Hepatocyte (in vitro differentiated cells): ENCODE measurements around the gene ZDHHC22. TPM values are rescaled to one million over a fixed set of nuclear protein-coding genes. Genes with fewer than 3 reads are reported as not detected.
A peak's percentile ranks its signal among the peaks of the same experiment; 100 is the strongest.

Experiments
- DNase-seq: peaks from one replicate; pipeline ENCODE4 v3.0.0-alpha.2; 2016; ENCODE audit warnings: low spot score
- H2AFZ ChIP-seq: fragments of 200-600 bp; sonication (generic); 2 replicates; pipeline ENCODE4 v1.6.0; 2016; ENCODE audit warnings: antibody characterized with exemption, mild to moderate bottlenecking
- H3K27ac ChIP-seq: fragments of 200-600 bp; sonication (generic); 2 replicates; pipeline ENCODE4 v1.5.1; 2016; ENCODE audit warnings: mild to moderate bottlenecking
- H3K27me3 ChIP-seq: fragments of 200-600 bp; sonication (generic); 2 replicates; pipeline ENCODE4 v1.6.1; 2016
- H3K36me3 ChIP-seq: fragments of 200-600 bp; sonication (generic); replicated peaks from 2 replicates; pipeline ENCODE4 v1.5.1; 2016; ENCODE audit warnings: low read depth; ENCODE audit not compliant: insufficient read depth
- H3K4me1 ChIP-seq: fragments of 200-600 bp; sonication (generic); 2 replicates; pipeline ENCODE4 v1.5.1; 2016; ENCODE audit warnings: mild to moderate bottlenecking, moderate library complexity; ENCODE audit not compliant: insufficient read depth
- H3K4me2 ChIP-seq: fragments of 200-600 bp; sonication (generic); 2 replicates; pipeline ENCODE4 v1.6.0; 2016
- H3K4me3 ChIP-seq: fragments of 200-600 bp; sonication (generic); 2 replicates; pipeline ENCODE4 v1.5.1; 2016; ENCODE audit warnings: mild to moderate bottlenecking
- H3K79me2 ChIP-seq: fragments of 200-600 bp; sonication (generic); 2 replicates; pipeline ENCODE4 v1.6.0; 2017; ENCODE audit warnings: mild to moderate bottlenecking
- H3K9me2 ChIP-seq: fragments of 200-600 bp; sonication (generic); replicated peaks from 2 replicates; pipeline ENCODE4 v1.6.0; 2017; ENCODE audit warnings: mild to moderate bottlenecking; ENCODE audit not compliant: insufficient read depth
- H3K9me3 ChIP-seq: fragments of 200-600 bp; sonication (generic); 2 replicates; pipeline ENCODE4 v1.5.1; 2016; ENCODE audit warnings: low read depth, mild to moderate bottlenecking
- H4K20me1 ChIP-seq: fragments of 200-600 bp; sonication (generic); 2 replicates; pipeline ENCODE4 v1.6.0; 2016; ENCODE audit warnings: mild to moderate bottlenecking; ENCODE audit not compliant: insufficient read depth, poor library complexity, severe bottlenecking
- EZH2 ChIP-seq: fragments of 200-600 bp; sonication (generic); IDR thresholded peaks from 2 replicates; pipeline ENCODE4 v1.6.1; 2016; ENCODE audit warnings: antibody characterized with exemption, mild to moderate bottlenecking, borderline replicate concordance
- EZH2phosphoT487 ChIP-seq: fragments of 200-600 bp; sonication (generic); IDR thresholded peaks from one replicate; pipeline ENCODE4 v1.6.1; 2018; ENCODE audit warnings: antibody characterized with exemption, mild to moderate bottlenecking, low read depth, moderate library complexity; ENCODE audit not compliant: unreplicated experiment, severe bottlenecking
- WGBS: methylation state at CpG from one replicate; pipeline ENCODE4 v1.1.6; 2016; ENCODE audit warnings: low lambda C conversion rate; ENCODE audit errors: missing lambda C conversion rate; 5-methylcytosine and 5-hydroxymethylcytosine counted together
- polyA plus RNA-seq: library from polyadenylated mRNA; unstranded; fragments of >200 nt; fragmentation: Nextera tagmentation; extraction: Ambion mirVana; gene quantifications from 2 replicates; pipeline ENCODE4 v1.2.1, GENCODE V29; 2016
- total RNA-seq: library from RNA; depleted of rRNA; stranded (reverse); fragments of >200 nt; gene quantifications from 2 replicates; pipeline ENCODE4 v1.2.3, GENCODE V29; 2014
- TF ChIP-seq, protein P1 (sequence below): fragments of 200-600 bp; sonication (generic); IDR thresholded peaks from 2 replicates; pipeline ENCODE4 v1.5.1; 2016; ENCODE audit warnings: antibody characterized with exemption, mild to moderate bottlenecking; ENCODE audit not compliant: poor library complexity

The ZDHHC22 gene
- total and polyA plus RNA-seq, 2 experiments from 2014 or later: not detected

DNA sequence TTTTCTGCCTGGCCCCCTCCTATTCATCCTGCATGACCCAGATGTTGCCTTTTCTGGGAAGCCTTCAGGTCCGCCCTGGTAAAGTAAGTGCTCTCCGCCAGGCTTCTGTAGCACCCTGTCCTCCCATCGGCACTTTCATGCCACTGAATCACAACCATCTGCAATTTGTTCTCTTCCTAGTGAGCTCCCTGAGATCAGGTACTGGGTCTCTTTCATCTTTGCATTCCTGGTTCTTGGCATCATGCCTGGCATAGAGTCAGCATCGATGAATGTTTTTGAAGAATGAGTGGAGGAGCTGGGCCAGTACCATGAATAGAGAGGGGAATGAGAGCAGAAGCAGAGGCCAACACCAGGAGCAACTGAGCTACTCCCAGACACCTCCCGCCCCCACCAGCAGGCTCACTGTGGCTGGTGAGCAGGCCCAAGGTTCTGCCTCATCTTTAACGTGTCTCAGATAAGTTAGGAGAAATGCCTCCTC is 13.1 kb downstream of the ZDHHC22 start:
- peaks cover 36% of the 10 kb centered on the region for H3K27me3 ChIP-seq
- TF ChIP-seq, protein P1, sequence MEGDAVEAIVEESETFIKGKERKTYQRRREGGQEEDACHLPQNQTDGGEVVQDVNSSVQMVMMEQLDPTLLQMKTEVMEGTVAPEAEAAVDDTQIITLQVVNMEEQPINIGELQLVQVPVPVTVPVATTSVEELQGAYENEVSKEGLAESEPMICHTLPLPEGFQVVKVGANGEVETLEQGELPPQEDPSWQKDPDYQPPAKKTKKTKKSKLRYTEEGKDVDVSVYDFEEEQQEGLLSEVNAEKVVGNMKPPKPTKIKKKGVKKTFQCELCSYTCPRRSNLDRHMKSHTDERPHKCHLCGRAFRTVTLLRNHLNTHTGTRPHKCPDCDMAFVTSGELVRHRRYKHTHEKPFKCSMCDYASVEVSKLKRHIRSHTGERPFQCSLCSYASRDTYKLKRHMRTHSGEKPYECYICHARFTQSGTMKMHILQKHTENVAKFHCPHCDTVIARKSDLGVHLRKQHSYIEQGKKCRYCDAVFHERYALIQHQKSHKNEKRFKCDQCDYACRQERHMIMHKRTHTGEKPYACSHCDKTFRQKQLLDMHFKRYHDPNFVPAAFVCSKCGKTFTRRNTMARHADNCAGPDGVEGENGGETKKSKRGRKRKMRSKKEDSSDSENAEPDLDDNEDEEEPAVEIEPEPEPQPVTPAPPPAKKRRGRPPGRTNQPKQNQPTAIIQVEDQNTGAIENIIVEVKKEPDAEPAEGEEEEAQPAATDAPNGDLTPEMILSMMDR: no peak
- no peak for TF ChIP-seq EZH2phosphoT487
- no peak for TF ChIP-seq EZH2
- no peak overlapping the region for H3K4me2 ChIP-seq
- H2AFZ ChIP-seq: no peak overlapping the region
- DNase-seq: no peak
- peaks cover 16% of the 10 kb centered on the region for H3K4me1 ChIP-seq
- no peaks in the 10 kb centered on the region for H4K20me1 ChIP-seq
- no peaks in the 10 kb centered on the region for H3K9me3 ChIP-seq
- no peaks in the 10 kb centered on the region for H3K9me2 ChIP-seq
- H3K4me3 ChIP-seq: no peak overlapping the region
- no peaks in the 10 kb centered on the region for H3K36me3 ChIP-seq
- no peaks in the 10 kb centered on the region for H3K79me2 ChIP-seq
- 75% methylated on average over 6 of the region's 6 CpGs for WGBS
- H3K27ac ChIP-seq: no peak overlapping the region

DNA sequence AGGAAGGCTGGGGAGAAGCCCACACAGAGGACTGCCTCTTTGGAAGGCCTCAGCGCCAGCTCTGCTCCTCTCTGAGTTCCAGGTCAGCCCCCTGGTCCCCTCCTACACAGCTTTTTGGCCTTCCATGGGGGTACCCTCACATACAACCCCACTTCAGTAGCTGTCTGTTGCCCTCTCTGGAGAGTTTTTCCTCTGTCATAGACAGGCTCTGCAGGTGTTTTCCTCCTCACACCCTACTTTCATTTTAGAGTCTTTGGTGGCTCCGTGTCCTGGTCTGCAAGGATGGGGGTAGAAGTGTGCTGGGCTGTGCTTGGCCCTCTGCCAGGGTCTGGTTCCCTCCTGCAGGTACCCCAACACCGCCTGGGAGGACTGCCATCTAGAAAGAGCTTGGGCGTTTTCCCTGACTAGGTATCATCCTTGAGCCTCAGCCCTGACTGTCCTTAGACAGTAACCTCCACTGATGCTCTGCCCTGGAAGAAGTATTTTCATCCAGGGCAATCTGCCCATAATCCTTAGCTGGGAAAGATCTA is 15.1 kb downstream of the ZDHHC22 start:
- Histone ChIP-seq H3K36me3 (no peaks in the 10 kb centered on the region), H3K4me1 (peaks cover 21% of the 10 kb centered on the region), H3K27me3 (peaks cover 36% of the 10 kb centered on the region), H3K27ac (no peak overlapping the region), H3K9me3 (no peaks in the 10 kb centered on the region), H2AFZ (no peak overlapping the region), H3K4me3 (no peak overlapping the region), H3K9me2 (no peaks in the 10 kb centered on the region), H3K4me2 (no peak overlapping the region), H4K20me1 (no peaks in the 10 kb centered on the region), H3K79me2 (no peaks in the 10 kb centered on the region)
- WGBS: 91% methylated on average over 4 of the region's 4 CpGs
- TF ChIP-seq EZH2: no peak
- DNase-seq: no peak

DNA sequence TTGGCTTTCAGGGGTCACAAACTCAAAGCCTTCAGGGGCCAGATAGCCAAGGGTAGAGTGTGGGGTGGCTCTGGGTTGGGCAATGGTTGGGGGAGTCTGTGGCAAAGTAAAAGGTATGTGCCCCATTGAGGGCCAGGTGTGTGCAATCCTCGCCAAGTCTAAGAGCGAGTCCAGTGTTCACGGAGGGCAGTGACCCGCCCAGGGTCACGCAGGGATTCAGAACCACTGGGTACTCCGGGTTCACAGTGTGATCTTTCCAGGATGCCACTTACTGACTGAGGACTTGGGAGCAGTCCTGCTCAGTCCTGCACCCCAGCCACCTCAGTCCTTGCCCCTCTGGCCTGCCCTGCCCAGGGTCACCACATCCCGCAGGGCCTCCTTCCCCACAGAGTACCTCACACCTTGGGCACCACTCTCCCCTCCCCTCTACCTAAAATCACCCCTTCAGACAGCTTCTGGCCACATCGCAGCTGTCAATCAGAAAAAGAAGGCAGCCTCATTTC is 15.7 kb downstream of the ZDHHC22 start:
- TF ChIP-seq EZH2: no peak
- TF ChIP-seq, protein P1: no peak
- TF ChIP-seq EZH2phosphoT487: no peak
- Histone ChIP-seq H2AFZ (no peak overlapping the region), H3K4me2 (no peak overlapping the region), H3K36me3 (no peaks in the 10 kb centered on the region), H3K79me2 (no peaks in the 10 kb centered on the region), H3K4me3 (no peak overlapping the region), H4K20me1 (no peaks in the 10 kb centered on the region), H3K27me3 (peaks cover 36% of the 10 kb centered on the region), H3K9me2 (no peaks in the 10 kb centered on the region), H3K9me3 (no peaks in the 10 kb centered on the region), H3K27ac (no peak overlapping the region), H3K4me1 (peaks cover 21% of the 10 kb centered on the region)
- no peak for DNase-seq
- WGBS: 94% methylated on average over 8 of the region's 8 CpGs

DNA sequence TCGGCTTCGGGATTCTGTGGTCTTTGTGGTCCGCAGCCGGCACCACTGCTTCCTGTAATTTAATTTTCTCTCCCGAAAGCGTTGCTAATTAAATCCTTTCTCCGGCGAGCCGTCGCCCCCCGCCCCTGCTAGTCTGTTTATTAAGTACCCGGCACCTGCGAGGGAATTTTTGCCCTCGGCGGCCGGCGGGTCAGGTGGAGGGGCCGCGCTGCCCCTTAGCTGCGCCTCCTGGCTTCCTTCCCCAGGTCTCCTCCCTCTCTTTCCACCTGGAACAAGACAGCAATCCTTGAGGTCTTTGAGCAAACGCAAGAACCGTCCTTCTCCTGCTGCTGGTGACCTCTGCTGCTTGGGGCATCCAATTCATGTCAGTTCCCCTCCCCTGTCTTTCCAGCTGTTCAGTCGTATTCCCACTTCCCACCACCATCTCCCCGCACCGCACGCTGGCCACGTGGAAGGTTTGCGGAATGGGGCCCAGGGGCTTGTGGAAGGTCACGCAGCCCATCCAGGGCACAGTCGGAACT is 16.2 kb downstream of the ZDHHC22 start:
- Histone ChIP-seq H3K4me1 (peaks cover 21% of the 10 kb centered on the region), H4K20me1 (no peaks in the 10 kb centered on the region), H3K4me2 (peak overlapping the region; percentile 98), H3K9me3 (no peaks in the 10 kb centered on the region), H3K79me2 (no peaks in the 10 kb centered on the region), H3K9me2 (no peaks in the 10 kb centered on the region), H3K36me3 (no peaks in the 10 kb centered on the region), H3K27ac (no peak overlapping the region), H3K4me3 (peak overlapping the region; percentile 64), H2AFZ (peak overlapping the region; percentile 74), H3K27me3 (peaks cover 36% of the 10 kb centered on the region)
- no peak for TF ChIP-seq EZH2
- no peak for TF ChIP-seq EZH2phosphoT487
- TF ChIP-seq, protein P1: no peak
- no peak for DNase-seq
- WGBS: 25% methylated on average over 30 of the region's 30 CpGs
